ENCODE data around the gene SNX17.

GRCh38 chr2:27393225-27393624, 22.8 kb downstream of the SNX17 start:
- TF ChIP-seq CTCF (IDR thresholded peaks at IDR 0.05) (no peak), POLR2A (IDR thresholded peaks at IDR 0.05) (no peak)
